Nephron progenitor cell (in vitro differentiated cells): ENCODE measurements around the gene TRIP10.
"Not testable (repeated sequence)": the region's sequence is repeated elsewhere in the genome, so short reads cannot be mapped to it uniquely, and the experiment has no call there.

Experiments
- DNase-seq: peaks from one replicate; pipeline ENCODE4 v3.0.0; 2021
- H3K27ac Mint-ChIP-seq: 2 replicates; pipeline ENCODE4 v1.8.0; 2021; ENCODE audit warnings: mild to moderate bottlenecking, moderate library complexity, mixed read lengths
- H3K27me3 Mint-ChIP-seq: 2 replicates; pipeline ENCODE4 v1.8.0; 2021; ENCODE audit warnings: mild to moderate bottlenecking, low read depth, mixed read lengths; ENCODE audit not compliant: poor library complexity
- H3K36me3 Mint-ChIP-seq: 2 replicates; pipeline ENCODE4 v1.8.0; 2021; ENCODE audit warnings: low read depth, mixed read lengths
- H3K4me1 Mint-ChIP-seq: 2 replicates; pipeline ENCODE4 v1.8.0; 2021; ENCODE audit warnings: mixed read lengths
- H3K4me3 Mint-ChIP-seq: 2 replicates; pipeline ENCODE4 v1.8.0; 2021; ENCODE audit warnings: mild to moderate bottlenecking, moderate library complexity, mixed read lengths
- H3K9me3 Mint-ChIP-seq: 2 replicates; pipeline ENCODE4 v1.8.0; 2021; ENCODE audit warnings: mild to moderate bottlenecking, moderate library complexity, mixed read lengths
- TF ChIP-seq, protein P1 (sequence below): fragments of 200-600 bp; sonication (generic); IDR thresholded peaks from 2 replicates; pipeline ENCODE4 v1.5.0; 2021; ENCODE audit warnings: antibody characterized with exemption

The TRIP10 gene

DNA sequence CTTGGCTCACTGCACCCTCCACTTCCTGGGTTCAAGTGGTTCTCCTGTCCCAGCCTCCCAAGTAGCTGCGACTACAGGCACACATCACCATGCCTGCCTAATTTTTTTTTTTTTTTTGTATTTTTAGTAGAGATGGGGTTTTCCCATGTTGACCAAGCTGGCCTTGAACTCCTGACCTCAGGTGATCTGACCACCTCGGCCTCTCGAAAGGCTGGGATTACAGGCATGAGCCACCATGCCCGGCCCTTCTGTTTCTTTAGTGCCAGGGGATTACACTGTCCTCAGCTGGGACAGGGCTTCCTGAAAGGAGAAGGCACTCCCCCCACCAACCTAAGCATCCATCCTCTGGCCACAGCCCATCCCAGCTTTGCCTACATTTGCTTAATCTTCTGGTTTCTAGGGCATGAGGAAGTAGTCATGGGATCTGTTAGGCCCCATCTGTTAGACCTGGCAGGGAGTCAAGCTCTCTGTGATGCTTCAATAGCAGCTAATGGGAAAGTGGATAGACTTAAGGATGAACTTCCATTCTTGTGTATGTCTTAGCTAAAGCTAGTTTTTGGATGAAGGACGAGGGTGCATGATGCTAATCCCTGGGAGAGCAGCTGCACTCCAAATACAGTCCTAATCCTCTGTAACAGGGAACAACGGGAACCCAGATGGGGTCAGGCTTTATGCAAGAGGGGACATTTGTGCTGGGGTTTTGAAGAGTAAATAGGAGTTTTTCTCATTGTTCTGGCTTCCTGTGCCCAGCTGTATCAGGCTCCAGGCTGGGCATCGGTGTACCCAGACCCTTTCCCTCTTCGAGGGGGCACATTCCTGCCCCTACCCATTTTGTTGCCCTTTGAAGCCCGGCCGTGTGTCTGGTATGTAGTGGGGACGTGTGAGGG, 35.6 kb downstream of the TRIP10 start:
- H3K9me3 Mint-ChIP-seq, result peaks cover 22% of the 10 kb centered on the region
- no peaks in the 10 kb centered on the region for H3K36me3 Mint-ChIP-seq
- no peak overlapping the region for H3K4me3 Mint-ChIP-seq
- DNase-seq, result no peak
- H3K27ac Mint-ChIP-seq, result peak overlapping the region; percentile 68
- H3K4me1 Mint-ChIP-seq, result no peaks in the 10 kb centered on the region
- H3K27me3 Mint-ChIP-seq, result peaks cover 12% of the 10 kb centered on the region
- TF ChIP-seq, protein P1, sequence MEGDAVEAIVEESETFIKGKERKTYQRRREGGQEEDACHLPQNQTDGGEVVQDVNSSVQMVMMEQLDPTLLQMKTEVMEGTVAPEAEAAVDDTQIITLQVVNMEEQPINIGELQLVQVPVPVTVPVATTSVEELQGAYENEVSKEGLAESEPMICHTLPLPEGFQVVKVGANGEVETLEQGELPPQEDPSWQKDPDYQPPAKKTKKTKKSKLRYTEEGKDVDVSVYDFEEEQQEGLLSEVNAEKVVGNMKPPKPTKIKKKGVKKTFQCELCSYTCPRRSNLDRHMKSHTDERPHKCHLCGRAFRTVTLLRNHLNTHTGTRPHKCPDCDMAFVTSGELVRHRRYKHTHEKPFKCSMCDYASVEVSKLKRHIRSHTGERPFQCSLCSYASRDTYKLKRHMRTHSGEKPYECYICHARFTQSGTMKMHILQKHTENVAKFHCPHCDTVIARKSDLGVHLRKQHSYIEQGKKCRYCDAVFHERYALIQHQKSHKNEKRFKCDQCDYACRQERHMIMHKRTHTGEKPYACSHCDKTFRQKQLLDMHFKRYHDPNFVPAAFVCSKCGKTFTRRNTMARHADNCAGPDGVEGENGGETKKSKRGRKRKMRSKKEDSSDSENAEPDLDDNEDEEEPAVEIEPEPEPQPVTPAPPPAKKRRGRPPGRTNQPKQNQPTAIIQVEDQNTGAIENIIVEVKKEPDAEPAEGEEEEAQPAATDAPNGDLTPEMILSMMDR, result no peak

DNA sequence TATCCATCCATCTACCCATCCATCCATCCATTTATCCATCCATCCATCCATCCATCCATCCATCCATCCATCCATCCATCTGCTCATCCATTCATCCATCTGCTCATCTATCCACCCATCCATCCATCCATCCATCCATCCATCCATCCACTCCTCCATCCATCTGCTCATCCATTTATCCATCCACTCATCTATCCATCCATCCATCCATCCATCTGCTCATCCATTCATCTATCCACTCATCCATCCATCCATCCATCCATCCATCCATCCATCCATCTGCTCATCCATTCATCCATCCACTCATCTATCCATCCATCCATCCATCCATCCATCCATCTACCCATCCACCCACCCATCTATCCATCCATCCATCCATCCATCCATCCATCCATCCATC, 36.6 kb downstream of the TRIP10 start:
- Mint-ChIP-seq H3K9me3 (peaks cover 22% of the 10 kb centered on the region), H3K27me3 (peaks cover 15% of the 10 kb centered on the region), H3K4me3 (peak overlapping the region; percentile 8)
- H3K27ac Mint-ChIP-seq, H3K36me3 Mint-ChIP-seq, H3K4me1 Mint-ChIP-seq, DNase-seq: not testable (repeated sequence)

DNA sequence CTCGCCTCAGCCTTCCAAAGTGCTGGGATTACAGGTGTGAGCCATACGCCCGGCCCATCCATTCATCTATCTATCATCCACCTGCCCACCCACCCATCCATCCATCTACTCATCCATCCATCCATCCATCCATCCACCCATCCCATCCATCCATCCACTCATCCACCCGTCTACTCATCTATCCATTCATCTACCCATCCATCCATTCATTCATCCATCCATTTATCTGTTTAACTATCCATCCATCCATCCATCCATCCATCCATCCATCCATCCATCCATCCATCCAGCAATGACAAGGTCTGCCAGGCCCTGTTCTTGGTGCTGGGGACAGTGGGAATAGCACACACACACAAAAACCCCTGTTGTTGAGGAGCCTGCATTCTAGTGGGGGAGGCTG, 37.5 kb downstream of the TRIP10 start:
- no peaks in the 10 kb centered on the region for H3K36me3 Mint-ChIP-seq
- TF ChIP-seq, protein P1, result no peak
- peaks cover 18% of the 10 kb centered on the region for H3K9me3 Mint-ChIP-seq
- no peak overlapping the region for H3K27ac Mint-ChIP-seq
- H3K4me3 Mint-ChIP-seq, result no peak overlapping the region
- DNase-seq, result no peak
- no peaks in the 10 kb centered on the region for H3K4me1 Mint-ChIP-seq
- peaks cover 17% of the 10 kb centered on the region for H3K27me3 Mint-ChIP-seq

DNA sequence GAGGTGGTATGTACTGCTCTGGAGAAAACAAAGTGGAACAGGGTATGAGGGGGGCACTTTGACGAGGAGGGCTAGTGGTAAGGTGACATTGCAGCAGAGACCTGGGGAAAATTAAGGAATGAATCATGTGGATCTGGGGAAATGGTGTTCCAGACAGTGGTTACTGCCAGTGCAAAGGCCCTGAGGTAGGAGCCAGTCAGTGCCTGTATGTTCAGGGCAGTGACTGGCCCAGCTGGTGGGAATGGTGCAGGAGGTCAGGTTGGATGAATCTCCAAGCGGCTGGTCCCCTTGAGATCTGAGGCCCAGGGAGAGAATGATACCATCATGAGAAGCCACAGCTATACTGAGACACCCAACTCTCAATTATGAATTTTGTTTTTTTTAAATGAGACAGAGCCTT, 38.0 kb downstream of the TRIP10 start:
- Mint-ChIP-seq H3K27me3 (peaks cover 14% of the 10 kb centered on the region), H3K9me3 (peaks cover 18% of the 10 kb centered on the region), H3K36me3 (no peaks in the 10 kb centered on the region), H3K4me1 (no peaks in the 10 kb centered on the region), H3K27ac (no peak overlapping the region), H3K4me3 (no peak overlapping the region)
- TF ChIP-seq, protein P1, result no peak
- DNase-seq, result no peak

DNA sequence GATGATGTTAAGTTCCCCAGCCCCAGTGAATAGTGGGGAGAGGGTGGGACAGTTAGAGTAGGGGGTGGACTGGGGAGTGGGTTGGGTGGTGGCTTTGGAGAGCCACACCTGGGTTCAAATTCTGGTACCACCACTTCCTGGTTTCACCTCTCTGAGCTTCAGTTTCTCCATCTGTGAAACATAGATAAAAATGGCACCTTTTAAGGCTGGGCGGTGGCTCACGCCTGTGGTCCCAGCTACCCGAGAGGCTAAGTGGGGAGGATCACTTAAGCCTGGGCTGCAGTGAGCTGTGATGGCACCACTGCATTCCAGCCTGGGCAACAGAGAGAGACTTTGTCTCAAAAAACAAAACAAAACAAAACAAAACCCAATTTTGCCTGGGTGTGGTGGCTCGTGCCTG, 38.9 kb downstream of the TRIP10 start:
- no peak for DNase-seq
- H3K9me3 Mint-ChIP-seq, result peaks cover 18% of the 10 kb centered on the region
- H3K4me1 Mint-ChIP-seq, result no peaks in the 10 kb centered on the region
- TF ChIP-seq, protein P1, result no peak
- peaks cover 14% of the 10 kb centered on the region for H3K27me3 Mint-ChIP-seq
- no peak overlapping the region for H3K27ac Mint-ChIP-seq
- no peaks in the 10 kb centered on the region for H3K36me3 Mint-ChIP-seq
- no peak overlapping the region for H3K4me3 Mint-ChIP-seq

DNA sequence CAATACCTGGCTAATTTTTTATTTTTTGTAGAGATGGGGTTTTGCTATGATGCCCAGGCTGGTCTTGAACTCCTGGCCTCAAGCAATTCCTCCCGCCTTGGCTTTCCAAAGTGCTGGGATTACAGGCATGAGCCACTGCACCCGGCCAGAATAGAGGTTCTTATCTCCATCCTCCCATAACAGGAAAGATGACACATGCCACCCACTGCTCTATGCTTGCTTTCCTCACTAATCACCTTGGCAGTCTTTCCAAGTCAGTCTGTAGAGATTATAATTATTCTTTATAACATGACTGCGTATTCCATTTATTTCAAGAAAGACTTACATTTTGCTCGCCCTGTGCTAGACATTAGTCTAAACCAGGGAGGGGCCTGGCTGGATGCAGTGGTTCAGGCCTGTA, 39.7 kb downstream of the TRIP10 start:
- DNase-seq, result no peak
- Mint-ChIP-seq H3K4me3 (no peak overlapping the region), H3K36me3 (no peaks in the 10 kb centered on the region), H3K27ac (no peak overlapping the region), H3K9me3 (peaks cover 21% of the 10 kb centered on the region), H3K4me1 (no peaks in the 10 kb centered on the region), H3K27me3 (peaks cover 14% of the 10 kb centered on the region)
- TF ChIP-seq, protein P1, result no peak
